ENCODE results near the gene ELOVL5.

Gene ELOVL5

DNA sequence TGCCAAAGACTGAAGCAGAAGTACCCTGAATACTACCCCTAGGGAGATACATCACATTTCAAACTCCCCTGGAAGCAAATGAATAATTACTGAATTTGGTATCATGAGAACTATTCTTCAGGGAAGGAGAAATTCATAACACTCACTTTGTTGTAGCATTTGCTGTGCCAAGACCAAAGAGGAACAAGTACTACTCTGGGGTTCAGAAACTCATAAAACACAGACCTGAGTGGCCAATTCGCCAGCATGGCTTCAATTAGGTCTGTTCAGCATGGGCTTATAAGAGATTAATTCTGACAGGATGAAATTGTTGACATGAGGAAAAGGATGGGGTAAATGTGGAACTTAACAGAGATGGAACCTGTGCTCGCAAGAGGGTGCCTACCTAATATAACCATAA, 6.5 kb downstream of the ELOVL5 start:
- no peak for DNase-seq (ENCODE audit: low spot score)
- H3K27me3 ChIP-seq (ENCODE audit: control insufficient read depth in 3 of 3, insufficient read depth in 3 of 3, low read depth in 1 of 3, low read length in 3 of 3) = no peaks in the 10 kb centered on the region
- H3K23ac ChIP-seq (ENCODE audit: low read depth, low read length, poor library complexity) = no peak overlapping the region
- no peak overlapping the region for H2BK12ac ChIP-seq (ENCODE audit: low read length)
- H3K14ac ChIP-seq (ENCODE audit: low read length) = no peak overlapping the region
- no peak overlapping the region for H4K91ac ChIP-seq (ENCODE audit: low read depth, low read length, poor library complexity)
- H3K79me1 ChIP-seq (ENCODE audit: low read depth, low read length) = peaks cover 6% of the 10 kb centered on the region
- H3K9me3 ChIP-seq (replicated peaks in 1 of 2; ENCODE audit: control insufficient read depth in 2 of 2, insufficient read depth in 1 of 2, low read depth in 1 of 2, low read length in 2 of 2) = peaks cover 0 to 10% of the 10 kb centered on the region in 2 donors
- H2AFZ ChIP-seq (ENCODE audit: low read length) = no peak overlapping the region
- no peak overlapping the region for H2BK5ac ChIP-seq (ENCODE audit: low read length)
- no peak overlapping the region for H3K27ac ChIP-seq (replicated peaks; ENCODE audit: low read length)
- H2AK5ac ChIP-seq (ENCODE audit: low read depth, low read length) = no peak overlapping the region
- WGBS, 2 donors (ENCODE audit: extremely low coverage in 2 of 2, insufficient read length in 2 of 2, insufficient replicate concordance in 1 of 2) = no CpG with 5 or more reads among the region's 2 CpGs
- H3K4me3 ChIP-seq (ENCODE audit: low read length in 2 of 2) = no peak overlapping the region
- peaks cover 2 to 59% of the 10 kb centered on the region in 2 donors for H3K36me3 ChIP-seq (replicated peaks in 1 of 2; ENCODE audit: control insufficient read depth in 2 of 2, insufficient read depth in 2 of 2, low read length in 2 of 2)
- no peak overlapping the region for H3K4me2 ChIP-seq (ENCODE audit: insufficient read depth, low read length, poor library complexity, severe bottlenecking)
- peaks cover 5 to 12% of the 10 kb centered on the region in 2 donors for H3K4me1 ChIP-seq (ENCODE audit: control insufficient read depth in 2 of 2, insufficient read depth in 1 of 2, low read depth in 1 of 2, low read length in 2 of 2)
- H3K4ac ChIP-seq (ENCODE audit: low read length) = no peak overlapping the region
- H2BK15ac ChIP-seq (ENCODE audit: low read length) = no peak overlapping the region
- no peak overlapping the region for H3K18ac ChIP-seq (ENCODE audit: low read length)
- no peak overlapping the region for H4K8ac ChIP-seq (ENCODE audit: low read depth, low read length)
- H2BK120ac ChIP-seq (ENCODE audit: low read depth, low read length) = no peak overlapping the region
- no peak overlapping the region for H3K9ac ChIP-seq (ENCODE audit: low read depth, low read length, poor library complexity)

GRCh38 chr6:53340536-53340935, 8.2 kb downstream of the ELOVL5 start:
- Histone ChIP-seq H3K4ac (ENCODE audit: low read length) (no peak overlapping the region), H3K36me3 (replicated peaks in 1 of 2; ENCODE audit: control insufficient read depth in 2 of 2, insufficient read depth in 2 of 2, low read length in 2 of 2) (peaks cover 5 to 63% of the 10 kb centered on the region in 2 donors), H3K27ac (replicated peaks; ENCODE audit: low read length) (no peak overlapping the region), H2BK120ac (ENCODE audit: low read depth, low read length) (no peak overlapping the region), H2AK5ac (ENCODE audit: low read depth, low read length) (no peak overlapping the region), H3K9me3 (replicated peaks in 1 of 2; ENCODE audit: control insufficient read depth in 2 of 2, insufficient read depth in 1 of 2, low read depth in 1 of 2, low read length in 2 of 2) (peaks cover 0 to 8% of the 10 kb centered on the region in 2 donors), H4K91ac (ENCODE audit: low read depth, low read length, poor library complexity) (no peak overlapping the region), H2BK5ac (ENCODE audit: low read length) (no peak overlapping the region), H3K27me3 (ENCODE audit: control insufficient read depth in 3 of 3, insufficient read depth in 3 of 3, low read depth in 1 of 3, low read length in 3 of 3) (no peaks in the 10 kb centered on the region), H3K4me2 (ENCODE audit: insufficient read depth, low read length, poor library complexity, severe bottlenecking) (no peak overlapping the region), H2BK15ac (ENCODE audit: low read length) (no peak overlapping the region), H3K4me1 (ENCODE audit: control insufficient read depth in 2 of 2, insufficient read depth in 1 of 2, low read depth in 1 of 2, low read length in 2 of 2) (peaks cover 10 to 12% of the 10 kb centered on the region in 2 donors), H2AFZ (ENCODE audit: low read length) (no peak overlapping the region), H3K79me1 (ENCODE audit: low read depth, low read length) (peaks cover 9% of the 10 kb centered on the region), H3K4me3 (ENCODE audit: low read length in 2 of 2) (no peak overlapping the region), H2BK12ac (ENCODE audit: low read length) (no peak overlapping the region), H3K9ac (ENCODE audit: low read depth, low read length, poor library complexity) (no peak overlapping the region), H4K8ac (ENCODE audit: low read depth, low read length) (no peak overlapping the region), H3K14ac (ENCODE audit: low read length) (no peak overlapping the region), H3K23ac (ENCODE audit: low read depth, low read length, poor library complexity) (no peak overlapping the region), H3K18ac (ENCODE audit: low read length) (no peak overlapping the region)
- no peak for DNase-seq (ENCODE audit: low spot score)
- no CpG with 5 or more reads among the region's 2 CpGs for WGBS, 2 donors (ENCODE audit: extremely low coverage in 2 of 2, insufficient read length in 2 of 2, insufficient replicate concordance in 1 of 2)

DNA sequence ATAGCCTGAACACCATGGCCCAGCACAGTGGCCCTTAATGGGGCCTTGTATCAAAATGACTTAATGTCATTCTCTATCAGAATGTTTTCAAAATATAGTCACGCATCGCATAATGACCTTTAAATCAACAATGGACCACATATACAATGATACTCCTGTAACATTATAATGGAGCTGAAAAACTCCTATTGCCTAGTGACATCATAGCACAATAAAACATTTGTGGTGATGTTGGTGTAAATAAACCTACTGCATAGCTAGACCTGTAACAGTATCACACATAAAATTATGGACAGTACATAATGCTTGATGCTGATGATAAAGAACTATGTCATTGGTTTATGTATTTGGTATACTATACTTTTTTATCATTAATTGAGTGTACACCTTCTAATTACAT, 9.3 kb downstream of the ELOVL5 start:
- Histone ChIP-seq H2AK5ac (ENCODE audit: low read depth, low read length) (no peak overlapping the region), H2BK5ac (ENCODE audit: low read length) (no peak overlapping the region), H3K27ac (replicated peaks; ENCODE audit: low read length) (no peak overlapping the region), H4K8ac (ENCODE audit: low read depth, low read length) (no peak overlapping the region), H3K23ac (ENCODE audit: low read depth, low read length, poor library complexity) (no peak overlapping the region), H3K18ac (ENCODE audit: low read length) (no peak overlapping the region), H2BK120ac (ENCODE audit: low read depth, low read length) (no peak overlapping the region), H3K4me2 (ENCODE audit: insufficient read depth, low read length, poor library complexity, severe bottlenecking) (no peak overlapping the region), H3K27me3 (ENCODE audit: control insufficient read depth in 3 of 3, insufficient read depth in 3 of 3, low read depth in 1 of 3, low read length in 3 of 3) (no peaks in the 10 kb centered on the region), H3K4me3 (ENCODE audit: low read length in 2 of 2) (no peak overlapping the region), H3K9me3 (replicated peaks in 1 of 2; ENCODE audit: control insufficient read depth in 2 of 2, insufficient read depth in 1 of 2, low read depth in 1 of 2, low read length in 2 of 2) (peaks cover 0 to 8% of the 10 kb centered on the region in 2 donors), H3K9ac (ENCODE audit: low read depth, low read length, poor library complexity) (no peak overlapping the region), H3K14ac (ENCODE audit: low read length) (no peak overlapping the region), H2AFZ (ENCODE audit: low read length) (no peak overlapping the region), H2BK15ac (ENCODE audit: low read length) (no peak overlapping the region), H2BK12ac (ENCODE audit: low read length) (no peak overlapping the region), H3K4ac (ENCODE audit: low read length) (no peak overlapping the region), H3K79me1 (ENCODE audit: low read depth, low read length) (peaks cover 6% of the 10 kb centered on the region), H3K4me1 (ENCODE audit: control insufficient read depth in 2 of 2, insufficient read depth in 1 of 2, low read depth in 1 of 2, low read length in 2 of 2) (peaks cover 14 to 20% of the 10 kb centered on the region in 2 donors), H4K91ac (ENCODE audit: low read depth, low read length, poor library complexity) (no peak overlapping the region), H3K36me3 (replicated peaks in 1 of 2; ENCODE audit: control insufficient read depth in 2 of 2, insufficient read depth in 2 of 2, low read length in 2 of 2) (peaks cover 5 to 54% of the 10 kb centered on the region in 2 donors)
- no peak for DNase-seq (ENCODE audit: low spot score)
- WGBS, 2 donors (ENCODE audit: extremely low coverage in 2 of 2, insufficient read length in 2 of 2, insufficient replicate concordance in 1 of 2) = no CpG with 5 or more reads among the region's 2 CpGs

DNA sequence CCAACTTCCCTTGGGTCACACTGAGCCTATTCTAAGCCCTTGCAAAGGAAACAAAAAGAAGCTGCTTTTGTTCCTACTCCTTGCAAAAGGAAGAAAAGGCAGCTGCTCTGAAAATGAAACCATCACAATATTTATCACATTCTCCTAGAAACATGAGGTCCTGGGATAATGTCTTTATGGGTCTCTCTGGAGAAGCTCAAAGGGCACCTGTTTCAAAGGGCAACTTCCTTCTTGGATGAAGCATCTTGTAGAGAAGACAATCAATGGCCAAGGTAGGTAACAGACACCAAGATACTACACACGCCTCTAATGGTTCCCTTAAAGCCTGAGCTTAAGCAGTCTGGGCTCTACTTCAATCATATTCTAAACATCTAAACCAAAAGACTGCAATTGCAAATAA, 10.4 kb downstream of the ELOVL5 start:
- Histone ChIP-seq H2AFZ (ENCODE audit: low read length) (no peak overlapping the region), H3K14ac (ENCODE audit: low read length) (no peak overlapping the region), H4K91ac (ENCODE audit: low read depth, low read length, poor library complexity) (no peak overlapping the region), H2BK120ac (ENCODE audit: low read depth, low read length) (no peak overlapping the region), H3K79me1 (ENCODE audit: low read depth, low read length) (peaks cover 4% of the 10 kb centered on the region), H3K23ac (ENCODE audit: low read depth, low read length, poor library complexity) (no peak overlapping the region), H3K4me1 (ENCODE audit: control insufficient read depth in 2 of 2, insufficient read depth in 1 of 2, low read depth in 1 of 2, low read length in 2 of 2) (peaks cover 14 to 20% of the 10 kb centered on the region in 2 donors), H3K36me3 (replicated peaks in 1 of 2; ENCODE audit: control insufficient read depth in 2 of 2, insufficient read depth in 2 of 2, low read length in 2 of 2) (peaks cover 5 to 47% of the 10 kb centered on the region in 2 donors), H4K8ac (ENCODE audit: low read depth, low read length) (no peak overlapping the region), H3K4me3 (ENCODE audit: low read length in 2 of 2) (no peak overlapping the region), H2BK15ac (ENCODE audit: low read length) (no peak overlapping the region), H3K4ac (ENCODE audit: low read length) (no peak overlapping the region), H3K9me3 (replicated peaks in 1 of 2; ENCODE audit: control insufficient read depth in 2 of 2, insufficient read depth in 1 of 2, low read depth in 1 of 2, low read length in 2 of 2) (peaks cover 0 to 8% of the 10 kb centered on the region in 2 donors), H2BK12ac (ENCODE audit: low read length) (no peak overlapping the region), H3K27ac (replicated peaks; ENCODE audit: low read length) (no peak overlapping the region), H3K9ac (ENCODE audit: low read depth, low read length, poor library complexity) (no peak overlapping the region), H2AK5ac (ENCODE audit: low read depth, low read length) (no peak overlapping the region), H3K4me2 (ENCODE audit: insufficient read depth, low read length, poor library complexity, severe bottlenecking) (no peak overlapping the region), H3K18ac (ENCODE audit: low read length) (no peak overlapping the region), H2BK5ac (ENCODE audit: low read length) (no peak overlapping the region), H3K27me3 (ENCODE audit: control insufficient read depth in 3 of 3, insufficient read depth in 3 of 3, low read depth in 1 of 3, low read length in 3 of 3) (no peaks in the 10 kb centered on the region)
- DNase-seq (ENCODE audit: low spot score) = no peak
- no CpG with 5 or more reads among the region's 1 CpG for WGBS, 2 donors (ENCODE audit: extremely low coverage in 2 of 2, insufficient read length in 2 of 2, insufficient replicate concordance in 1 of 2)
